GM21367 (cell line): ENCODE data around the gene MAEA.
"Not testable (repeated sequence)": the region's sequence is repeated elsewhere in the genome, so short reads cannot be mapped to it uniquely, and the experiment has no call there.

ENCODE experiments used
- ATAC-seq: cut with Tn5 transposase; IDR thresholded peaks from one replicate; pipeline ENCODE4 v1.9.1; 2021; ENCODE audit not compliant: unreplicated experiment

Gene MAEA

DNA sequence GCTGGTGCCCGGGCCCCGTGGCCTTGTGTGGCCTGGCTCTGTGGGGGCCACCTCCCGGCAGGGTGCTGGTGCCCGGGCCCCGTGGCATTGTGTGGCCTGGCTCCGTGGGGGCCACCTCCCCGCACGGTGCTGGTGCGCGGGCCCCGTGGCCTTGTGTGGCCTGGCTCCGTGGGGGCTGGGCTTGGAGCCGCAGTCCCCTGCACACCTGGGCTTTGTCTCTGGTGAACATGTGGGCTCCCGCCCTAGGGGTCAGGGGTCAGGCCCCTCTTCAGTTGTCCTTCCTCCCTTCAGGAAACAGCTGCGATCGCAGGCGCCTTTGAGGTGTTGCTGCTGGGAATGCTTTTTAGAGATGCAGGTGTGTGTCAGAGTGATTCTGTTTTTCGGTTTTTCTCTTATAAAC, 74.5 kb downstream of the MAEA start:
- ATAC-seq = no peak

DNA sequence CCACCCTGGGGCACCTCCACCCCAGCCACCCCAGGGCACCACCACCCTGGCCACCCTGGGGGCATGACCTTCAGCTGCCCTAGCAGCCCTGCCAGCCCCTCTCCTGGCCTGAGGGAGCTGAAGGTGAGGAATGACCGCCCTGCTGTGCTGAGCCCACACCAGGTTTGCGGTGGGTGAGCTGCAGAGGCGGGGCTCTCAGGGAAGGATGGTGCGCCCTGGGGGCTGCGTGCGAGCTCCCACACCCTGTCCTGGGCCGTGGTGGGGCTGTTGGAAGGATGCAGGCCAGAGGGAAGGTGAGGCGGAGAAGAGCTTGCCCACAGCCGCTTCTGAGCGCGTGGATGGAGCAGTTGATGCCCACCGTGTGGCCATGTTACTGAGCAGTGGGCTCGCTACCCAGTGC, 75.1 kb downstream of the MAEA start:
- no peak for ATAC-seq

DNA sequence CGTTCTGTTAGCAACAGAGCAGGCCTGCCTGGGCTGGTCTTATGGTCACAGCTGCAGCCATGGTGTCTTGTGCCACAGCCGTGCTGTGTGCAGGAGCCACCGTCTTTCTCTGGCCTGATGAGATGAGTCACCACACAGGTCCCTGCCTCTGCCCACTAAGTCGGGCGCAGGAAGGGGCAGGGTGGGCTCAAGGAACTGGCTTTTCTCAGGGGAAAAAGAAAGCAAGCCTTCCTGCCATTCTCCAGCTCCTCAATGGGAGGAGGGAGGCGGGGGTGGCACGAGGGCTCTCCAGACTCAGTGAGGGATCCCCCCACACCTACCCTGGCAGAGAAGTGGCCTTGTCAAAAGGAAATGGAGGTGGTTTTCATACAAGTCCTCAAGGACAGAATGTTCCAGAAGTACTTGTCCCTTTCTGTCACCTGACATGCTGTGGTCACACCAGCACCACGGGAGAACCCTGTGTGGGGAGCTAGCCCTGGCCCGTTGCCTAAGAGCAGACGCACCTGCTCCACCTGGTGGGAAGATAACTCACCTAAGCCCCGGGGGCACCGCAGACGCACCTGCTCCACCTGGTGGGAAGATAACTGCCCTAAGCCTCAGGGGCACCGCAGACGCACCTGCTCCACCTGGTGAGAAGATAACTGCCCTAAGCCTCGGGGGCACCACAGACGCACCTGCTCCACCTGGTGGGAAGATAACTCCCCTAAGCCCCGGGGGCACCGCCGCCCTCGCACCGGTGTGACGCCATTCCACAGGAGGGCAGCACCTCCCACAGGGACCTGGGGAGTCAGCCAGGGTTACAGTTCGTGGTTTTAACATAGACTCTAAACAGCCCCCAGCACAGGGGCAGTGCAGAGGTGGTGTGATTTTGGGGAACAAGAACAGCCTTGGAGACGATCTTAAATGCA, 75.8 kb downstream of the MAEA start:
- no peak for ATAC-seq

- no peak for ATAC-seq
Measured at GRCh38 chr4:1366371-1367229, 76.9 kb downstream of the MAEA start.

DNA sequence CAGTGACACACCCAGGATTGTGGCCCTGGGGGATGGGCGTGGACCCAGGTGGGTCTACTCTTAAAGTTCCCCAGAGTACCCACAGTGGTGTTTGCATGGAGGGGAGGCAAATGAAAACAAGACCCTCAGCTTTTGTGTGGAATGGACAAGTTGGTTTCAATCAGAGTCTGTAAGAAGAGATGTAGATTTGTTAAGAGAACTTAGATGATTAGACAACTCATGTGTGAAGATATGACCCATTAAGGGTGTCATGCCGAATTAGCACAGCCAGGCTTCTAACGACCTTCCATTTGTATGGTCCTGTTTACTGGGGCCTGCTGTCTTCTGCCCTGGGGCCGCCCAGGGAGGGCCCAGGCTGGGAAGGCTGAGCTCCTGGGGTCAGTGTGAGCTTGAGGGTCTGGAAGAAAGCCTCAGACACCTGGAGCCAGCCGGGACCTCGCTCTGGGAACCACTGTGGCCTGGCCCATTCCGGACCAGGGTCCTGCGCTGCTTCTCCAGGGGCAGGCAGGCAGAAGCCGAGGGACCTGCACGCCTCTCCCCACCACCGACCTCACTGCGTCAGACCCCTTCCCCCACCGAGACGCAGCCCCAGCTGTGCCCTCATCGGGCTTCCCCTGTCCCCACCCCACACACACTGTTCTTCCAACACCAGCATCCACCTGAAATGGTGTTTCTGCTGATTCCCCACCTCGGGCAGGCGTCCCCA, 77.7 kb downstream of the MAEA start:
- no peak for ATAC-seq

- no peak for ATAC-seq
Measured at GRCh38 chr4:1367936-1368289, 78.2 kb downstream of the MAEA start.

DNA sequence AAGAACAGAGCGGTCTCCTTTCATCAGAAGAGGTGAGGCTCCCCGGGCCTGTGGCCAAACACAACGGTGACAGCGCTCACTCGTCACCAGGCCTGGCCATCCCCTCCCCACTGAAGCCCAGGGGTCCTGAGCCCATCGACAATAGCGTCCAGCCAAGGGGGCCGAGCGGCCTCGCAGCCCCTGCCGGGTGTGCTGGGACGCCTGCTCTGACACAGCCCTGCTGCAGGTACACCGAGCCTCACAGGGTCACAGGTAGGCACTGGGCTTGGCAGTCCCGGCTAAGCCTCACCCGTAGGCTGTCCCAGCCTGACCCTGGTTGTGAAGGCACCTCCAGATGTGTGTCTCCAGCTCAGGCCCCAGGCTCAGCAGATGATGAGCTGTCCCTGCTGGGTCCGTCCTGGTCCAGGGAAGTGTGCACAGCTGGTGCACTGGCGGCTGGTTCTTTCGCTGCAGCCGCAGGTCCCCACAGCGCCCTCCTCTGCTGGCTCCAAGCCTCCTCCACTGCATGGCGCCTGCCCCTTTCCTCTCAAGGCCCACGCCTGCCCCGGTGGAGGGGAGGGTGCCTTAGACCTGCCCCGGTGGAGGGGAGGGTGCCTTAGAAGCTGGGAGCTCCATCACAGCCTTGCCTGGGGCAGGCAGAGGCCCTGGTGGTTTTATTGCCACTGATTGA, 78.9 kb downstream of the MAEA start:
- no peak for ATAC-seq

GRCh38 chr4:1369091-1369450, 79.4 kb downstream of the MAEA start:
- ATAC-seq = no peak

GRCh38 chr4:1369479-1370079, 79.9 kb downstream of the MAEA start:
- ATAC-seq = no peak

DNA sequence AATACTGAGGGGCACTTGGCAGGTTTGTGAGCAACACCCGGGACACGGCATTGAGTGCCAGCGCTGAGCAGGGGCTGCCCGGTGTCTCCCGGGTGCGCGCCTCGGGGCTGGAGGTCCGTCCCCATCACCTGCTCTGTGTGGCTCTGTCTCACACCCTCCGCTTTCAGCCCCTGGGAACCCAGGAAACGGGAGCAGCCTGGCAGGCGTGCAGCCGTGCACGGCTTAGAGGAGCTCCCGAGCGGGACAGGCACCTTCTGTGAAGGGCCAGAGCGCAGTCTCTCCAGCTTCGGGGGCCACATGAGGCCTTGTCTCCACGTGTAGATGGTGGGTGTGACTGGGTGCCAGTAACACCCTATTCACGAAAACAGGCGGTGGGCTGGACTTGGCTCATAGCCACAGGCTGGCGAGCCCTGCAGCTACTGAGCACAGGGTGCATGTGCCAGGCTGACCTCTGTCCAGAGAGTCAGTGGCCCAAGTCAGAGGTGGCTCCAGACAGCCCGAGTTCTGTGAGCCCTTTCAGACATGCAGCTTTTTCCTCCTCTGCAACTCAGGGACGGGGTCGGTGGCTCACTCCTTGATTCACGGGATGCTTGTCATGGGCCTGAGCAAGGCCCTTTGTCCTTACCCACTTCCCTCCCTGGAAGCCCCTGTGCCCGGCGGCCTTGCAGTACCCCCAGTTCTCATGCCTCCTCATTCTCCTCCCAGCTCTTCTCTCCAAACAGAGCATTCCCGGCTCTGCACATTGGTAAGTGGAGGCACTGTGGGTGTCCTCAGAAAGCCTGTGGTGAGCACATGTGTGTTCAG, 80.8 kb downstream of the MAEA start:
- ATAC-seq = no peak

GRCh38 chr4:1371176-1372165, 81.8 kb downstream of the MAEA start:
- ATAC-seq = no peak

GRCh38 chr4:1372576-1372975, 82.9 kb downstream of the MAEA start:
- ATAC-seq = not testable (repeated sequence)

- ATAC-seq = no peak
Measured at GRCh38 chr4:1373892-1374705, 84.4 kb downstream of the MAEA start.

DNA sequence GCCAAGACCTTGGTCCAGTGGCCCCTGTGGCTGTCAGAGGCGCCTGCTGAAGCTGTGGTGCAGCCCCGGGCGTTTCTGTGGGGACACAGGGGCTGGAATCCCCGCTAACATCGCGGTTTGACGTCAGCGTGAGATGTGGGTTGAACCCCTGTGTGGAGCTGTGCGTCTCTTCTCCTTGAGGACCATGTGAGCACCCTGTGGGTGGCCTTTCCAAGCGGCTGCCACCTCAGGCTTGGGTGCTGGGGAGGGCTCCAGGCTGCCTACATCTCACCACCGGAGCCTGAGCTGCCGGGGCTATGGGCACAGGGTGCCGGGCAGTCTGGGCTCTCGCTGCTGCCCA, 85.0 kb downstream of the MAEA start:
- ATAC-seq = no peak

DNA sequence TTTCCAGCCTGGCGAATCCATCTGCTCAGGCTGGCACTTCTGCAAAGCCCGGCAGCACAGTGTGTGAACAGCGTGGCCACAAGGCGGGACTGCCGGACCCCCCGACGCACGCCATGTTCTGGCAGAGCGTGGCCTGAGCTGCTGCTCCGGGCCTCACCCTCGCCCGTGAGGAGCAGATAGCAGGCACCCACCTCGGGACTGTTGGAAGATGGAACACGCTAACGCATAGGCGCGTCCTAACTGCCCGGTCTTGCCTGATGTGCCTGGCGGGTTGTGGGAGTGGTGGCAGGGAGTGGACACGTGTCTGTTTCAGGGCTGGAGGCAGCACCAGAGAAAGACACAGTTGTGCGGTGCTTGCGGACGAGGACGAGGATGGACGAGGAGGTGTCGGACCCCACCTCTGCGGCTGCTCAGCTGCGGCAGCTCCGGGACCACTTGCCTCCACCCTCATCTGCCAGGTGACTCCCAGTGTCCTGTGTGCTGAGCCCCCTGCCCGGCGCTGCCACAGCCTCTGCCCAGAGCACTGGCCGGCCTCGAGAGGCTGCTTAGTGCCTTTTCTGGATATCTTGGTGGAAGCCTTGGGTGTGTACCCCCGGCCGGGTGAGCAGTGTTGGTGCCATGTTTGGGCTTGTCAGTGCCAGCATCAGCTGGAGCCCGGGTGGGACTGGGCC, 85.5 kb downstream of the MAEA start:
- no peak for ATAC-seq

- no peak for ATAC-seq
Measured at GRCh38 chr4:1375761-1376322, 86.2 kb downstream of the MAEA start.

- ATAC-seq = no peak
Measured at GRCh38 chr4:1376391-1376840, 86.7 kb downstream of the MAEA start.
